BLaER1 treated with 17β-estradiol and CSF1 and Interleukin-3, amounts not matched to agents 10 nM and 100 nM (cell line): ENCODE data around the gene DNASE1L1.

Experiments used
- H3K27ac ChIP-seq, 11 experiments: shearing (Covaris generic); formaldehyde crosslinking; 2 replicates each; pipeline ENCODE4 v1.8.1; 2022
- H3K27me3 ChIP-seq, 11 experiments: shearing (Covaris generic); formaldehyde crosslinking; 2 replicates each; pipeline ENCODE4 v1.8.1; 2022
- H3K36me3 ChIP-seq, 11 experiments: shearing (Covaris generic); formaldehyde crosslinking; 2 replicates each; pipeline ENCODE4 v1.8.1; 2022
- H3K4me1 ChIP-seq, 10 experiments: shearing (Covaris generic); formaldehyde crosslinking; 2 replicates each; pipeline ENCODE4 v1.8.1; 2022
- H3K4me2 ChIP-seq, 11 experiments: shearing (Covaris generic); formaldehyde crosslinking; 2 replicates each; pipeline ENCODE4 v1.8.1; 2022
- H3K4me3 ChIP-seq, 10 experiments: shearing (Covaris generic); formaldehyde crosslinking; 2 replicates each; pipeline ENCODE4 v1.8.1; 2022
- H3K9ac ChIP-seq, 11 experiments: shearing (Covaris generic); formaldehyde crosslinking; 2 replicates each; pipeline ENCODE4 v1.8.1; 2022
- H3K9me3 ChIP-seq, 11 experiments: shearing (Covaris generic); formaldehyde crosslinking; replicated peaks in 1 of 11; 2 replicates each; pipeline ENCODE4 v1.8.1; 2022
- H4K20me1 ChIP-seq, 11 experiments: shearing (Covaris generic); formaldehyde crosslinking; 2 replicates each; pipeline ENCODE4 v1.8.1; 2022
- Cebpa-rat ChIP-seq, 11 experiments: shearing (Covaris generic); IDR thresholded peaks; 2 replicates each; pipeline ENCODE4 v1.8.1; 2022

The DNASE1L1 gene

GRCh38 chrX:154412468-154412867 is 3.4 kb upstream of the DNASE1L1 start:
- peaks cover 30 to 39% (median 34%) of the 10 kb centered on the region in 10 experiments for H3K4me1 ChIP-seq
- H3K27me3 ChIP-seq, result peaks cover 5 to 43% (median 14%) of the 10 kb centered on the region in 11 experiments; a peak in 18 of 22 replicates
- H3K36me3 ChIP-seq, result peaks cover 0 to 20% (median 4%) of the 10 kb centered on the region in 11 experiments; a peak in 5 of 22 replicates
- H3K9ac ChIP-seq, result peak overlapping the region; percentile 79 to 92 (median 84); a peak in 21 of 22 replicates
- H3K27ac ChIP-seq, result peak overlapping the region in 10 of 11 experiments; percentile 71 to 89 (median 87); a peak in 19 of 22 replicates
- peaks cover 0 to 27% (median 13%) of the 10 kb centered on the region in 11 experiments; a peak in 17 of 22 replicates for H3K9me3 ChIP-seq
- peak overlapping the region; percentile 67 to 82 (median 78) for H3K4me3 ChIP-seq
- 0 out of 22 replicates have a peak, but pooled peaks of 1 of the 11 experiments have one; percentile 22 for TF ChIP-seq Cebpa-rat (IDR thresholded peaks at IDR 0.05)
- H4K20me1 ChIP-seq, result peaks cover 0 to 9% (median 0%) of the 10 kb centered on the region in 11 experiments; a peak in 4 of 22 replicates
- H3K4me2 ChIP-seq, result peak overlapping the region; percentile 79 to 91 (median 88)

DNA sequence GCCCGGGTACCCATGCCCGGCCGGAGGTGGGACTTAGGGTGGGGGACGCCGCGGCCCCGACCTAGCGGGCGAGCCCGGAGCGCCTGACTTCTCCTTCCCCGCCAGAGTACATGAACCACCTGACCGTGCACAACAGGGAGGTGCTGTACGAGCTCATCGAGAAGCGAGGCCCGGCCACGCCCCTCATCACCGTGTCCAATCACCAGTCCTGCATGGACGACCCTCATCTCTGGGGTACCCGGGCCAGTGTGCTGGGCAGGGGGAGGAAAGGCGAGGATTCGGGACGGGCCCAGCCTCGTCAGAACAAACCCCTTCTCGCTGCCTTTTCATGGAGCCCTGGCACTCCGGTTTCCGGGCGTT is 2.9 kb upstream of the DNASE1L1 start:
- peak overlapping the region; percentile 67 to 82 (median 78) for H3K4me3 ChIP-seq
- peaks cover 30 to 39% (median 35%) of the 10 kb centered on the region in 10 experiments for H3K4me1 ChIP-seq
- peaks cover 0 to 20% (median 4%) of the 10 kb centered on the region in 11 experiments; a peak in 5 of 22 replicates for H3K36me3 ChIP-seq
- H3K9me3 ChIP-seq, result peaks cover 0 to 27% (median 13%) of the 10 kb centered on the region in 11 experiments; a peak in 17 of 22 replicates
- peaks cover 0 to 9% (median 0%) of the 10 kb centered on the region in 11 experiments; a peak in 1 of 22 replicates for H4K20me1 ChIP-seq
- peak overlapping the region; percentile 64 to 89 (median 86) for H3K27ac ChIP-seq
- TF ChIP-seq Cebpa-rat (IDR thresholded peaks at IDR 0.05), result no peak
- peak overlapping the region; percentile 79 to 92 (median 84) for H3K9ac ChIP-seq
- H3K27me3 ChIP-seq, result peaks cover under 1 to 37% (median 9%) of the 10 kb centered on the region in 11 experiments; a peak in 15 of 22 replicates
- peak overlapping the region; percentile 79 to 91 (median 88) for H3K4me2 ChIP-seq

DNA sequence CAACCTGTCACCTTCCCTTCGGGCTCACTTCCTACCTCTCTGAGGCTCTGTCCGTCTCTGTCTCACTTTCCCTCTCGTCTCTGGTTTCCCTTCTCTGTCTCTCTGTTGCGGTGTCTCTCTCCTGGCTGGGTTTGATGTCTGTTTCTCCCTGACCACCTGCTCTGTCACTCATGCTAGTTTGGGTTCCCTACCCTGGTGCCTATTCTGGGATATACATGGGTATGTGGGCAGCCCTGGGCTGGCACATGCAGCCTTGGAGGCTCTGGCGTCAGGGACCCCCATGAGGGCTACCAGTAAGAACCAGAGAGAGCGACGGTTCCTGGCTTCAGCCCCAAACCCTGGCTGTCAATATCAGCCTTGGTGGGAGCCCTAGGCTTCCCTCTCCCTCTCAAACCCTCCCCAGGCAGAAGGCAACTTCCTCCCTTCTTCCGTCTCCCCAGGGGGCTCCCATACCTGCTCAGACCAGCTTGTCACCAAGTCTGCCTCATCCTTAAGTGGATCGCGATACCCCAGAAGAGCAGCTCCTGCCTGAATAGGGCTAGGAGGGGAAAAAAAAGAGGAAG is 314 bp downstream of the DNASE1L1 start:
- H3K4me1 ChIP-seq, result peaks cover 30 to 43% (median 36%) of the 10 kb centered on the region in 10 experiments
- H3K36me3 ChIP-seq, result peaks cover 0 to 14% (median 2%) of the 10 kb centered on the region in 11 experiments; a peak in 4 of 22 replicates
- peak overlapping the region; percentile 63 to 81 (median 75) for H3K9ac ChIP-seq
- peaks cover 0 to 33% (median 7%) of the 10 kb centered on the region in 11 experiments; a peak in 14 of 22 replicates for H3K27me3 ChIP-seq
- H3K27ac ChIP-seq, result peak overlapping the region in 10 of 11 experiments; percentile 11 to 88 (median 67); a peak in 21 of 22 replicates
- H3K9me3 ChIP-seq, result peaks cover 0 to 31% (median 13%) of the 10 kb centered on the region in 11 experiments; a peak in 17 of 22 replicates
- peaks cover 0 to 21% (median 0%) of the 10 kb centered on the region in 11 experiments; a peak in 6 of 22 replicates for H4K20me1 ChIP-seq
- no peak for TF ChIP-seq Cebpa-rat (IDR thresholded peaks at IDR 0.05)
- H3K4me3 ChIP-seq, result peak overlapping the region; percentile 47 to 69 (median 56)
- peak overlapping the region; percentile 79 to 91 (median 87) for H3K4me2 ChIP-seq

DNA sequence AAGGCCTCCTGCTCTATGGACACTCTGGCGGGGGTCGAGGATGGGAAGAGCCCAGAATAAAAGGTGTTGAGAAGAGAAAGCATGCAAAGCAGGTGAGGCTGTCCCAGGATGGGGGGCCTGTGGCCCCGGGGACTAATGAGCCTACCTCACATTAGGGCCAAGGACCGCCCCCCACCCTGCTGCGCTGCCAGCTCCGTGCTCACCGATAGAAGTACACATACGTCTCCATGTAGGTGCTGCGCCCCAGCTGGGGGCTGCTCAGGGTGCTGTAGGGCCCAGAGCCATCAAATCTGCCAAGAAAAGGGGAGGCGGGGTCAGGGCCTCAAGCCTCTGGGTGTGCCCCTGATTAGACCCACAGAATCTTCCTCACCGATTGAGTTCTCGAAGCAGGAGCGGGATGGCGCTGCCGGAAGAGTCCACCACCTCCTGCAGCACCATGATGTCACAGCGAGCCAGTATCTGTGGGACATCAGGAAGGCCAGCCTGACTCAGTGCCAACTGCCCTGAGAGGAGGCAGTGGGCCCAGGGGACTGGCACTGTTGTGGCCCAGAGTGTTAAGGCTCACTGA is 4.3 kb downstream of the DNASE1L1 start:
- no peak overlapping the region for H3K4me3 ChIP-seq
- H3K27me3 ChIP-seq, result peaks cover 0 to 54% (median 22%) of the 10 kb centered on the region in 11 experiments; a peak in 17 of 22 replicates
- peaks cover 0 to 10% (median 0%) of the 10 kb centered on the region in 11 experiments; a peak in 5 of 22 replicates for H3K9me3 ChIP-seq
- no peak for TF ChIP-seq Cebpa-rat (IDR thresholded peaks at IDR 0.05)
- no peak overlapping the region for H3K27ac ChIP-seq
- H3K36me3 ChIP-seq, result peaks cover 13 to 26% (median 16%) of the 10 kb centered on the region in 11 experiments
- peaks cover 26 to 55% (median 38%) of the 10 kb centered on the region in 11 experiments; a peak in 21 of 22 replicates for H4K20me1 ChIP-seq
- no peak overlapping the region for H3K9ac ChIP-seq
- H3K4me1 ChIP-seq, result peaks cover 12 to 33% (median 19%) of the 10 kb centered on the region in 10 experiments; a peak in 19 of 20 replicates
- H3K4me2 ChIP-seq, result no peak overlapping the region

GRCh38 chrX:154403858-154404257 is 5.2 kb downstream of the DNASE1L1 start:
- Histone ChIP-seq H3K4me3 (no peak overlapping the region), H4K20me1 (peaks cover 34 to 64% (median 46%) of the 10 kb centered on the region in 11 experiments; a peak in 21 of 22 replicates), H3K4me1 (peaks cover 9 to 29% (median 16%) of the 10 kb centered on the region in 10 experiments; a peak in 19 of 20 replicates), H3K27ac (no peak overlapping the region), H3K27me3 (peaks cover 0 to 57% (median 22%) of the 10 kb centered on the region in 11 experiments; a peak in 17 of 22 replicates), H3K36me3 (peaks cover 22 to 34% (median 24%) of the 10 kb centered on the region in 11 experiments), H3K9me3 (peaks cover 0 to 12% (median 7%) of the 10 kb centered on the region in 11 experiments; a peak in 15 of 22 replicates), H3K9ac (no peak overlapping the region), H3K4me2 (no peak overlapping the region)
- TF ChIP-seq Cebpa-rat (IDR thresholded peaks at IDR 0.05), result no peak

DNA sequence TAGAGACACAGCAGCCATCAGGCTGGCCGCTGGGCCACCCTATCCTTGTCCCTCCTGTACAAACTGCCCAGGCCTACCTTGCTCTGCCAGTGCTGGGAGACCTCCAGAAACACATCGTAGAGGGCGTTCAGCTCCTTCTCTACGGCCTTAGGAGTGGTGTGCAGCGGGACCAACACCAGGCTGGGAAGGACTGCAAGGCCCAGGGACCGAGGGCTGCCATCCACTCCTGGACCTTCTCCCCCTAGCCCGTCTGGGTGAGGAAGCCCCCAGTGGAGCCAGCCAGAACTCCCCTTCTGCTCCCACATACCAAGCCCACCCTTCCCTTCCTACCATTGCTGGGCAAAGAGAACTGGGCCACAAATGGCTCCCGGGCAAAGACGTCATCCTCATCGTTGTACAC is 5.9 kb downstream of the DNASE1L1 start:
- Histone ChIP-seq H3K4me3 (no peak overlapping the region), H3K4me2 (no peak overlapping the region), H3K9me3 (peaks cover 6 to 19% (median 13%) of the 10 kb centered on the region in 11 experiments; a peak in 18 of 22 replicates), H3K4me1 (peaks cover 2 to 26% (median 10%) of the 10 kb centered on the region in 10 experiments; a peak in 18 of 20 replicates), H3K27me3 (peaks cover 0 to 50% (median 19%) of the 10 kb centered on the region in 11 experiments; a peak in 17 of 22 replicates), H3K27ac (no peak overlapping the region), H4K20me1 (peaks cover 36 to 64% (median 46%) of the 10 kb centered on the region in 11 experiments; a peak in 21 of 22 replicates), H3K36me3 (peaks cover 22 to 34% (median 24%) of the 10 kb centered on the region in 11 experiments), H3K9ac (no peak overlapping the region)
- no peak for TF ChIP-seq Cebpa-rat (IDR thresholded peaks at IDR 0.05)

DNA sequence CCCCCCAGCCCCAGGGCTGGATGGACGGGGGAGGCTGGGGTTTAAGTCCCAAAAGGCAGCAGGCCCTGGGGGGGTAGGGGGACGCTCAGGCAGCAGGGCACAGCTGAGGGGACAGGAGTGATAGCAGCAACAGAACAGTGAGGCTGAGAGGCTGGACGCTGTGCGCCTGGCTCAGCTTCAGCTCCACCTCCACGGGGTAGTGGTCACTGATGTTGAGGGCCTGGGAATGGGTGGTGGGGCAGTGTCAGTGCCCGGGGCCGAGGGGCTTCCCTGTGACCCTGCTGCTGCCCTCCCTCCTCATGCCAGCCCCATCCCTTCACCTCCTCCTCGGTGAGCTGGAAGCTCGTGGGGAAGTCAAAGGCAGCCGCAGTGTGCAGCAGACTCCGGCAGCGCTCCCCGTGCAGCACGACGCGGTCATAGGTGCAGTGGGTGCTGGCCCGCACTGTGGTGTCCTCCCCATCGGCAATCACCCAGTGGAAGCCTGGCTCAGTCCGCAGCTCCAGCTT is 6.4 kb downstream of the DNASE1L1 start:
- Histone ChIP-seq H4K20me1 (peaks cover 36 to 64% (median 46%) of the 10 kb centered on the region in 11 experiments; a peak in 21 of 22 replicates), H3K27ac (no peak overlapping the region; a peak in 1 of 22 replicates), H3K4me1 (peaks cover 0 to 20% (median 7%) of the 10 kb centered on the region in 10 experiments; a peak in 13 of 20 replicates), H3K9me3 (peaks cover 11 to 24% (median 19%) of the 10 kb centered on the region in 11 experiments; a peak in 19 of 22 replicates), H3K27me3 (peaks cover 0 to 46% (median 17%) of the 10 kb centered on the region in 11 experiments; a peak in 17 of 22 replicates), H3K9ac (no peak overlapping the region), H3K36me3 (peaks cover 22 to 34% (median 24%) of the 10 kb centered on the region in 11 experiments), H3K4me2 (no peak overlapping the region), H3K4me3 (no peak overlapping the region)
- no peak for TF ChIP-seq Cebpa-rat (IDR thresholded peaks at IDR 0.05)
